Endothelial cell of umbilical vein (primary cell): ENCODE measurements around the gene ZNF414. TPM values are rescaled to one million over a fixed set of nuclear protein-coding genes. Genes with fewer than 3 reads are reported as not detected.

Source experiments
- BruUV-seq: library from RNA; stranded (reverse); fragments of 400-500 nt; replicated peaks from 2 replicates; lab custom pipeline; 2021; lab: Mats Ljungman, UMichigan
- CTCF ChIA-PET: fragments of 300-600, 350-600 bp; sonication (Branson Sonifier 250); formaldehyde crosslinking; loops from one replicate; lab custom pipeline; 2021; ENCODE audit warnings: antibody characterized with exemption, inconsistent platforms; lab: Charles Lee
- POLR2A ChIA-PET: fragments of 300-600, 350-600 bp; sonication (Branson Sonifier 250); formaldehyde crosslinking; loops from one replicate; lab custom pipeline; 2021; ENCODE audit warnings: antibody characterized with exemption, inconsistent platforms; lab: Charles Lee
- DNase-seq: peaks from one replicate; pipeline ENCODE4 v3.0.0-alpha.2; 2011; ENCODE audit warnings: low read depth, low spot score
- FAIRE-seq: peaks from 2 replicates; lab custom pipeline; 2011; peaks lifted over from hg19 to GRCh38; lab: Jason Lieb, UNC
- H2AFZ ChIP-seq: 2 replicates; pipeline ENCODE4 v1.6.0; 2012; ENCODE audit warnings: low read depth, low read length, control low read depth, inconsistent platforms
- H3K27ac ChIP-seq: 2 replicates; pipeline ENCODE4 v1.5.1; 2011; ENCODE audit warnings: low read depth, mild to moderate bottlenecking, control low read depth, low read length, moderate library complexity; ENCODE audit not compliant: insufficient read depth
- H3K27me3 ChIP-seq, 2 experiments: 2 replicates each; pipeline versions ENCODE4 v1.6.0 to v1.6.1; 2011; ENCODE audit warnings: low read length in 2 of 2, mixed read lengths in 1 of 2; ENCODE audit not compliant: control insufficient read depth in 2 of 2, insufficient read depth in 2 of 2
- H3K36me3 ChIP-seq, 2 experiments: 2 replicates in 1 of 2; 3 replicates in 1 of 2; pipeline ENCODE4 v1.5.1; 2011; ENCODE audit warnings: low read length in 2 of 2, mild to moderate bottlenecking in 1 of 2, moderate library complexity in 1 of 2; ENCODE audit not compliant: control insufficient read depth in 2 of 2, insufficient read depth in 2 of 2; ENCODE audit errors: extremely low read depth in 1 of 2
- H3K4me1 ChIP-seq: 3 replicates; pipeline ENCODE4 v1.5.1; 2011; ENCODE audit warnings: mild to moderate bottlenecking, low read length; ENCODE audit not compliant: control insufficient read depth, insufficient read depth; ENCODE audit errors: extremely low read depth
- H3K4me2 ChIP-seq: 2 replicates; pipeline ENCODE4 v1.6.1; 2011; ENCODE audit warnings: low read length, control low read depth, mixed read lengths; ENCODE audit not compliant: insufficient read depth
- H3K4me3 ChIP-seq, 3 experiments: fragments of 200-600 bp in 1 of 3; sonication (generic), shearing (Covaris generic) in 1 of 3; replicated peaks in 1 of 3; 2 replicates each; pipeline ENCODE4 v1.5.1; 2011 to 2016; ENCODE audit warnings: control low read depth in 3 of 3, low read length in 3 of 3, mild to moderate bottlenecking in 2 of 3, inconsistent platforms in 1 of 3, low read depth in 1 of 3, moderate library complexity in 1 of 3; ENCODE audit not compliant: insufficient read depth in 1 of 3
- H3K79me2 ChIP-seq: 2 replicates; pipeline ENCODE4 v1.6.0; 2012; ENCODE audit warnings: low read length, inconsistent platforms; ENCODE audit not compliant: control insufficient read depth, insufficient read depth
- H3K9ac ChIP-seq: replicated peaks from 2 replicates; pipeline ENCODE3; 2011; ENCODE audit warnings: low read length, control low read depth; ENCODE audit not compliant: insufficient read depth; ENCODE audit errors: extremely low read depth
- H3K9me1 ChIP-seq: replicated peaks from 3 replicates; pipeline ENCODE4 v1.6.0; 2011; ENCODE audit warnings: mild to moderate bottlenecking, low read length; ENCODE audit not compliant: control insufficient read depth, insufficient read depth; ENCODE audit errors: extremely low read depth
- H3K9me3 ChIP-seq: replicated peaks from 2 replicates; pipeline ENCODE4 v1.5.1; 2012; ENCODE audit warnings: low read length, inconsistent platforms; ENCODE audit not compliant: control insufficient read depth, insufficient read depth
- H4K20me1 ChIP-seq: replicated peaks from 2 replicates; pipeline ENCODE3; 2011; ENCODE audit warnings: mild to moderate bottlenecking, low read length; ENCODE audit not compliant: control insufficient read depth, insufficient read depth; ENCODE audit errors: extremely low read depth
- CTCF ChIP-seq, 2 donors: IDR thresholded peaks; 1 replicate in 1 of 2; 2 replicates in 1 of 2; pipeline ENCODE4 v1.5.1; 2011; ENCODE audit warnings: low read length in 2 of 2, mild to moderate bottlenecking in 2 of 2, moderate library complexity in 2 of 2, control low read depth in 1 of 2, inconsistent platforms in 1 of 2, low read depth in 1 of 2; ENCODE audit not compliant: insufficient read depth in 1 of 2; ENCODE audit errors: extremely low read depth in 1 of 2
- EZH2 ChIP-seq: IDR thresholded peaks from 2 replicates; pipeline ENCODE4 v1.6.1; 2012; ENCODE audit warnings: borderline replicate concordance, low read depth, mild to moderate bottlenecking, moderate library complexity, low read length, inconsistent platforms; ENCODE audit not compliant: severe bottlenecking
- FOS ChIP-seq: IDR thresholded peaks from 2 replicates; pipeline ENCODE4 v1.6.1; 2011; ENCODE audit warnings: mild to moderate bottlenecking, low read length, moderate library complexity, borderline replicate concordance; ENCODE audit not compliant: insufficient read depth
- GATA2 ChIP-seq: IDR thresholded peaks from 2 replicates; pipeline ENCODE4 v1.7.0; 2011; ENCODE audit warnings: low read depth, mild to moderate bottlenecking, moderate library complexity, mixed read lengths, low read length; ENCODE audit not compliant: insufficient read length, insufficient read depth
- JUN ChIP-seq: IDR thresholded peaks from 2 replicates; pipeline ENCODE4 v1.6.1; 2011; ENCODE audit warnings: borderline replicate concordance, low read depth; ENCODE audit not compliant: insufficient read length, insufficient read depth
- MAX ChIP-seq: IDR thresholded peaks from 2 replicates; pipeline ENCODE4 v1.6.1; 2011; ENCODE audit not compliant: insufficient read depth, insufficient read length
- MYC ChIP-seq: IDR thresholded peaks from one replicate; pipeline ENCODE4 v1.6.1; 2011; ENCODE audit warnings: mild to moderate bottlenecking, low read depth, low read length
- POLR2A ChIP-seq: IDR thresholded peaks from 2 replicates; pipeline ENCODE4 v1.6.1; 2012; ENCODE audit warnings: low read depth, mild to moderate bottlenecking, control low read depth, low read length
- POLR2AphosphoS5 ChIP-seq: IDR thresholded peaks from 2 replicates; pipeline ENCODE4 v1.6.1; 2012; ENCODE audit warnings: low read depth, mild to moderate bottlenecking, control low read depth, low read length, moderate library complexity; ENCODE audit not compliant: insufficient read depth
- dilution Hi-C: fragments of 300-500 bp; cut with MboI; formaldehyde crosslinking; loops from one replicate; pipeline ENCODE4 v1.15.0; 2019; ENCODE audit warnings: low sequenced_read_pairs; ENCODE audit not compliant: extremely low pct_ligation_motif_present
- intact Hi-C: fragments of 100-400 bp; cut with micrococcal nuclease; formaldehyde crosslinking; loops from one replicate; pipeline ENCODE4 v1.10.0; 2022
- polyA plus RNA-seq, 4 experiments: library from polyadenylated mRNA; depleted of rRNA in 3 of 4; stranded (reverse) in 3 of 4; unstranded in 1 of 4; fragments of >200 nt; gene quantifications; 2 replicates each; pipeline versions ENCODE4 v1.2.1 to v1.2.3, GENCODE V29; 2011 to 2012; ENCODE audit warnings: missing spikeins in 1 of 4
- total RNA-seq: library from RNA; stranded (reverse); gene quantifications from 2 replicates; pipeline ENCODE4 v1.2.3, GENCODE V29; 2021

The ZNF414 gene
- total and polyA plus RNA-seq, 2 donors (not counting 3 experiments of a cell fraction or from before 2014, with no cell fraction given) = 11.6 to 20.6 TPM

GRCh38 chr19:8463365-8463764 is 50.6 kb downstream of the ZNF414 start:
- Histone ChIP-seq H3K27me3 (no peaks in the 10 kb centered on the region), H3K4me2 (no peak overlapping the region), H3K36me3 (peaks cover 26 to 40% of the 10 kb centered on the region in 2 experiments), H3K4me1 (peaks cover 19% of the 10 kb centered on the region), H3K4me3 (no peak overlapping the region), H3K79me2 (peaks cover 84% of the 10 kb centered on the region), H3K9ac (no peak overlapping the region), H3K27ac (no peak overlapping the region), H2AFZ (no peak overlapping the region), H4K20me1 (peaks cover 39% of the 10 kb centered on the region), H3K9me3 (no peaks in the 10 kb centered on the region), H3K9me1 (no peaks in the 10 kb centered on the region)
- ChIA-PET CTCF (interaction anchor here (1.1 to 1.9 kb wide), 3 partner anchors 19 to 110 kb away, joined by 3 to 14 read pairs (median 4); partner anchors contain the start of gene HNRNPM), POLR2A (no interaction called here)
- TF ChIP-seq FOS (no peak), CTCF (IDR thresholded peaks at IDR 0.05; ENCODE audit: extremely low read depth in 1 of 2, insufficient read depth in 1 of 2, low read depth in 1 of 2, low read length in 2 of 2) (no peak), POLR2AphosphoS5 (no peak), MAX (no peak), GATA2 (no peak), POLR2A (no peak), EZH2 (no peak), JUN (no peak), MYC (no peak)
- BruUV-seq = no TSS peak
- dilution Hi-C loops = no loop called here
- intact Hi-C loops = no loop called here
- no peak for DNase-seq
- FAIRE-seq = no peak
